COLO829 (cell line): ENCODE results near the gene EPS8L3.
"Not testable (repeated sequence)": the region's sequence is repeated elsewhere in the genome, so short reads cannot be mapped to it uniquely, and the experiment has no call there.

ENCODE experiments used
- DNase-seq: peaks from one replicate; pipeline ENCODE4 v3.0.0; 2012; ENCODE audit warnings: low spot score

Gene EPS8L3

DNA sequence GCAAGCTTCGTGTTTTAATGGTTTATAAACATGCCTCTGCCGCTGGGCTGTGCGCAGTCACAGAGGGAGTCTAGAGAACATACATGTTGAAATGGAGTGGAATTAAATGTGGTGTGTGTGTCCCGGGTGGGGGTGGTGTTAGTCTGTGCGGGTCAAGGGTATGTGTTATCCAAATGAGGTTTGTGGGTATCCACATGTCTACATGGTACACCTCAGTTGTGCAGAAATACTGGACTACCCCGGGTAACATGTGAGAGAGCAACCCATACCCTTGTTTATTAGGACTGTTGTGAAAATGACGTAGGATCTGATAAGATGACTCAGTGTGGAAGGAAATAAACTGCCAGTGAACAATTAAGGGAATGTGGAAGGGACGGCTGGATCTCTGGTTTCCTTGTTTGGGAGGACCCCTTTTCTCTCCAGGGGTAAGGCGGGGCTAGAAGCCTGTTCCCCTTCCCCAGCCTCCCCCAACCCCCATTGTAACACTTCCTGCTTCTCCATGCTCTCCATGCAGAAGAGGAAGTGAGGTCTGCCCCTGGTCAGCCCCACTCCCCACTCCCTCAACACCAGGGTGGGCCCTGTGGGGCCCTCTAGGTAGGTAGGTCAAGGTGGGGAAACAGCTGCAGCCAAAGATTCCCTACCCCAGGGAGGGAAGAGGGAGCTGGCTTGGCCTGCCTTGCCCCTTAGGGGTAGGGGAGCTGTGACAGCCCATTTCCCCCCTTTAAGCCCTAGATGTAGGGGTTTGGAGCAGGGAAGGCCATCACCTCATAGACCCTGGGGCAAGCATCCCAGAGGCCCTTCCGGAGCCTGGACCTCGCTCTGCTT lies 690 bp downstream of the EPS8L3 start:
- DNase-seq = no peak

DNA sequence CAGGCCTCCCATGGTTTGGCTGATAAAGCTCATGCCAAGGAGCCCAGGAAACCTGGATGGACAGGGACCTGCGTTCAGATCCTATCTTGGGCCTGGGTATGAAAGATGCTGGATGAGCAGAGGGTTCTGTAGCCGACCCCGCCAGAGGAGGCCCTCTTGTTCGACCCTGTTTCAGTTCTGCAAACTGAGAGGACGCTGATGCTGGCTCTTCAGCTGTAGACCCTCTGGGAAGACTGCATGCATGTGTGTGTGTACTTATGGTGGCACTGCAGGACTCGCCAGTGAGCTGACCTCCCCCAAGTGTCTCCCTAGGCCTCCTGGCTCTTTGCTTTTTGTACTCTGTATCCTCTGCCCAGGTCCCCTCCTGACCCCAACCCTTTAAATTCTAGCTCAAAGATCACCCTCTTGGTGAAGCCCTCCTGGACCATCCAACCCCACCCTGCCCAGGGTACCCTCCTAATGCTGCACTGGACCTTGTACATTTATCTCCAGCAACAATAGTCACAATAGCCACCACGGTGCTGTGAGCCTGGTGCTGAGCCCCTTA lies 1.6 kb downstream of the EPS8L3 start:
- DNase-seq = no peak

DNA sequence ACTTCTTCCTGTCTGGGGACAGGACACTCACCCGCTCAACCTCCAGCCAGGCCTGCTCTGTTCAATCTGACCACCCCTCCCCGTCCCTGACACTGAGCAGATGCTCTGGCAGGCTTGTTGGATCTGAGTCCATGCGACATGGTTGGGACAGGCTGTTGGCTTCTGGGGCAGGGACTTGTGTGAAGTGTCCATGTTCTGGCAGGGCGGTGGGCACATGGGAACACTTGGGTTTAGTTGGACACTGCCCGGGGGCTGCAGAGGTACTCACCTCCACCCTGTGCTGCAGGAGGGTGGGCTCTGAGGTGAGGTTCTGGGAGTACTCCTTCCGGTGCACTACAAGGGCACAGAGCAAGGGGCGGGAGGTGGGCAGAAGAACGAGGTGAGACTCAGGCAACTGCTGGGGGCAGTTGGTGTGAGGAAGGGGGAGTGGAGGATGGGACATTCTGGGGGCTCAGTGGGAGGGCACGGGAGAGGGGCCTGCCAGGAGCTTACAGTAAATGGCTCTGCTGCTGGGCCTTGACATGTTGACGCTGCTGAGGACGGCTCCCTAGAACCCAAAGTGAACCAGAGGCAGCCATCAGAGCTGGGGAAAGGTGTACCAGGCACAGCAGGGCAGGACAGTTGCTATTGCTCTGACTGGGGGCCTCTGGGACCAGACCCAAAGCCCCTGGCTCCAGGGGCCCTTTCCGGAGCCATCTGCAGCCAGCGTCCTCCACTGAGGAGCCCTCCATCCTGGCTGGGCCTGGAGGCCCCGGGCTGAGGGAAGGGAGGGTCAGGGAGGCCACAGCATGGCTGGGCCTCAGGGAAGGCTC lies 2.3 kb downstream of the EPS8L3 start:
- DNase-seq = no peak

DNA sequence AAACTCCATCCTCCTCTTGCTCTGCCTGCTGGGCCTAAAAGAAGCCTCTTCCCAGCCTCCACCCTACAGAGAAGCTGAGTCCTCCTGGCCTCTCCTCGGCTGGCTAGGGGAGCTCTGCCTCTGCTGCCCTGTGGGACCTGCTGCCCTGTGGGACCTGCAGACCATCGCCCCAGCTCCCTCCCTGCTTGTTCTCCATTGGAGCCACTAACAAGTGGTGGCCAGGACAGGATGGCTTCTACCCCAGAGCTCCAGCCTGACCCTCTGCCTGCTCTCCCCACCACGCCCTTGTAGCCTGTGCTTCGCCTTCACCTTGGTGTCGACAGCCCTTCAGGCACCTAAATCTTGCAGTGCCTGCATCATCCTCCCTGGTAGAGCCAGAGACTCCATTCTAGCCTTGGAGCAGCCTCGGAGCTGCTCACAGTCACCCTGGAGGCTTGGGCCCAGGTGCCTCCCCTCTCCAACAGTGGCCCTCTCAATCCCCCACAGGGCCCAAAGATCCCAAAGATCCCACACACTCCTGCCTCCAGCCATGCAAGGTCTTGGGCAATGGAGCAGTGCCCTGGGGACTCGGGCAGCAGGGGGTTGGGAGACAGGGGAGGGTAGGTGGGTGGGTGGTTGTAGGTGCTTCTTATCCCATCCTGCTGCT lies 3.0 kb downstream of the EPS8L3 start:
- DNase-seq = no peak

DNA sequence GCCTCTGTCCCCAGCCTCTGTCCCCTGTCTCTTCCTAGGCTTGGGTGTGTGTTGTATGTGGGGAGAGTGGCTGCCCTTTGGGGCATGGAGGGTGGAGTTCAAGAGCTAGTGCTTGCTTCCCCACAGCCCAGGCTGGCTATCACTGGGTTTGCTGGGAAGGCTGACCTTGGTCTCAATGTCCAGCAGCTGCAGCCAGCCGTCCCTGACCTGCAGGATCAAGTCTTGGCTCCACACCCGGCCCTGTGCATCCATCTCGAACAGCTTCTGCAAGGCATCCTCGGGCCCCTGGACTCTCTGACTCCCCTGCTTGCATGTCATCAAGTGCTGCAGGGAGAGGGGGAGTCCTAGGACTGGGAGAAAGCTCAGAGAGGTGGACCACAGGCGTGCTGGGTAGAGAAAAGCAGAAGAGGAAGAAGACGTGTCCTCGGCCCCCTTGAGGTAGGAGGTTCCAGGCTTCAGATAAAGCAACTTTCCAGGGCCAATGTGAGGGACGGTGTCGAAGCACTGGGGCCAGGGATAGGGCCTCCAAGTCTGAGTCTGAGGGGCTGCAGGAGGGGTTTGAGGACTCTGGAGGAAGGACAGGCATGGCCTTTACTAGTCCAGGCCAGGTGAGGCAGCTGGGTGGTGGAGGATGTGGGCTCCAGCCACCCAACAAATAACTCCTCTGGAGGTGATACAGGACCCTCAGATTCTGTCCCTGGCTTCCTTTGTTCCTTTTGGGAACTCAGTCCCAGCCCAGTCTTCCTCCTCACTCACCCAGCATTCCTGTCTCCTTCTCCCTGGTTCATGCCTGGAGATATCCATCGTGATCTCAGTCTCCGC lies 4.0 kb downstream of the EPS8L3 start:
- no peak for DNase-seq

DNA sequence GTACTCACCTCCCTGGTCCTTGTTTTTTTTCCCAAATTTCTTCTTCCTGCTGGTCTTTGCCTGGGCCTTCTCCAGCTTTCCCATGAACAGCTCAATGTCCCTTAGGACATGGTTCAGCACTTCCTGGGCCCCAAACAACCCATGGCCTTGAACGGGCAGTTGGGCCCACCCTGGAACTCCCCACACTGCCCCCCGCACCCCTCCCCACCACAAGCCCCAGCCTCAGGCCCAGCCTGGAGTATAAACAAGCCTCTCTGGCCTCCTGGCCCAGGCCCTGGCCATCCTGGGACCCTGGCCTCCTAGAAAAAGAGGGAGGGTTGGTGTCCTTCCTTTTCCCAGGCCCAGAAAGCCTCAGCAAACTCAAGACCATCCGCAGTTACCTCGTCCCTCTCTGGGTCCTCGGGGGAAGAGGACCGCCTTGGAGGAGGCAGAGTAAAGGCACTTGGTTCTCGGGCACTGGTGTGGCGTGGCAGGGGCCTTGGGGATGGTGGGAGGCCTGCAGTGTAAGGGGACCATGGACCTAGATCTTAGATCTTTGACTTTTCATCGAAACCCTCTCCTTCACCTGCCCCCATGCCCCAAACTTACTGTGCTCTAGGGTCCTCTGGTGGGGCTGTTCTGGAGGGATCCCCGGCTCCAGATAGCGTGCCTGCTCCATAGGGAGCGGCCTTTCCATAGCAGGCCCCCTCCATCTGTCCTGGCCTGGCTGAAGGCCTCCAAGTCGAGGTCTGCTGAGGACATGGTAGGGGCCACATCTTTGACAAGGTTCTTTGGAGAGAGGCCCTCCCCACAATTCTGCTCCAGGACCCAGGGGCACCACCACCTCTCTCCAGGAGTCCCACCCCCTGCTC lies 5.6 kb downstream of the EPS8L3 start:
- DNase-seq = no peak

DNA sequence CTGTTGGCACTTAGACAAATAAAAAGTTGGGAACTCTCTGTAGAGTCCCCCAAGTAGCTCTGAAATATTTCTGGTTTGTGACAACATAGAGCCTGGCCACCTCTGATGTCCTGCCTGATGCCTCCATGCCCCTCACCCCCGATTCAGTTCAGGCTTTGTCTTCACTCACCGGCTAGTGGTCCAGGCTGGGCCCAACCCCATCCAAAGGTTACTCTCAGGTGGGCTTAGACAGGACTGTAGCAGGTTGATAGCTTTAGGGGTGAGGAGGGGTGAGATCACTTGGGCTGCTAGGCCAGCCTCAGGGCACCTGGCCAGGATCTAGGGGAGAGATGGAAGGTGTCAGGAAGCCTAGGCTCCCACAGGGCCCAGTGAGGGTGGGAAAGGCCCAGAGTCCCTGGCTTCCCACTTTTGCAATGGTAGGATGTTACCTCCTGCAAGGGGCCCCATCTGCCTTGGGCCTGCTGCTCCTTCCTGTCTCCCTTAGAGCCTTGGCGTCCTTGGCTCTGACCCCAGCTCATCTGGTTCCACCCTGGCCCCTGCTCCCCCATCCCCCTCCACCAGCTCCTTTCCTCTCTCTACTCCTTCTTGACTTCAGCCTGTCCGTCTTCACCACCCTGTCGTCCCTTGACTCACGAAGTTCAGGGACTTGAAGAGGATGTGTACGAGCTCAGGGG lies 6.7 kb downstream of the EPS8L3 start:
- DNase-seq = no peak

DNA sequence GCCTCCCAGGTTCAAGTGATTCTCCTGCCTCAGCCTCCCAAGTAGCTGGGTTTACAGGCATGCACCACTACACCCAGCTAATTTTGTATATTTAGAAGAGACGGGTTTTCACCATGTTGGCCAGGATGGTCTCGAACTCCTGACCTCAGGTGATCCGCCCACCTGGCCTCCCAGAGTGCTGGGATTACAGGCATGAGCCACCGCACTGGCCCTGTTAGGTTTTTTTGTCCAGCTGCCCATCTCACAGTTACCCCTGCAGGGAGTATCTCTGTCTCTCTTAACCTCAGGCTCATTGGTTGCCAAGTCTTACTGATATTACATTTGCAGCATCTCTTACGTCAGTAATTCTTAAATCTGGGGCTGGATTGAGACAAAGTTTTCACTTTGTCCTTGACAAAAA lies 7.4 kb downstream of the EPS8L3 start:
- not testable (repeated sequence) for DNase-seq

DNA sequence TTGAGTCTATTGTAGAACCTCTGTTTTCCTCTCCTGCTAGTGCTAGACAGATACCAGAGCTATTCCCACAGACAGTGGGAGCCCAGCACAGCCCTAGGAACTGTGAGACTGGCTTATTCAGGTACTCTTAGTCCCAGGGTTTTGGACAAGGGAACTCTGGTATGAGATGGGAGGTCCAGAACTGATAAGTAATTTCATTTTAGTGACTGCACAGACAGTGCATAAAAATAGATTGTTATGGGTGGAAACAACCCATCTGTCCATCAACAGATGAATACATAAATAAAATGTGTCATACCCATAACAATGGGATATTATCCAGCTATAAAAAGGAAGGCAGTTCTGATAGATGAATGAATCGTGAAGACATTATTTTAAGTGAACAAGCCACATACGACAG lies 9.0 kb downstream of the EPS8L3 start:
- DNase-seq = no peak

DNA sequence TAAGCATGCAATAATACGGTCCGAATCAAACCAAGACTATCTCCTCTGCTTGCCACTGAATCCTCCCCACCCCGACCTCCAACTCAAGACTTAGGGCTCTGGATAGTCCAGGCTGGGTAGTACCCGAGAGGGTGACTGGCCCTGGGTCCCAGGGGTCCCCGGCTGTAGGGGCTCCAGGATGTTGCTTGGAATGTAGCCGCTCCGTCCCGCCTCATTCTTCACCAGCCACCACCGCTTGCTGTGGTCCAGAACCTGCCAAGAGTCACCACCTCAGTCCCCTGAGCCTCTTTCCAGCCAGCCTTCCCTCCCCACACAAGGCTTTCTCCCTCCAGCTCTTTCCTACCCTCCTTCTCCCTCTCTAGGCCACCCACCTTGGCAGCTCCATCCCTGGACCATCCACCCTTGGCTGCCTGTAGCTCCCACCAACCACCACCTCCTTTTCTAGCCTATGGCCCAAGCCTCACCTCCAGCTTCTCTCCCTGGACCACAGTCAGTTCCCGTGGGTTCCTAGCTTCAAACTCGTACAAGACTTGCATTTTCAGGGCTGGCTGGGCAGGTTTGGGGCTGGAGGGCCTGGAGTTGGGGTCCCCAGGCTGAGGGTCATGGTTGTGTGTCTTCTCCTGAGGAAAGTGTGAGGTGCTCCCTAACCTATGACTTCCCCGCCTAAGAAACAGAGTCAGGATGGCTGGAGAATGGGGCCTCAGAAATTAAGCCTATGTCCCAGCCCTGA lies 12.0 kb downstream of the EPS8L3 start:
- no peak for DNase-seq

DNA sequence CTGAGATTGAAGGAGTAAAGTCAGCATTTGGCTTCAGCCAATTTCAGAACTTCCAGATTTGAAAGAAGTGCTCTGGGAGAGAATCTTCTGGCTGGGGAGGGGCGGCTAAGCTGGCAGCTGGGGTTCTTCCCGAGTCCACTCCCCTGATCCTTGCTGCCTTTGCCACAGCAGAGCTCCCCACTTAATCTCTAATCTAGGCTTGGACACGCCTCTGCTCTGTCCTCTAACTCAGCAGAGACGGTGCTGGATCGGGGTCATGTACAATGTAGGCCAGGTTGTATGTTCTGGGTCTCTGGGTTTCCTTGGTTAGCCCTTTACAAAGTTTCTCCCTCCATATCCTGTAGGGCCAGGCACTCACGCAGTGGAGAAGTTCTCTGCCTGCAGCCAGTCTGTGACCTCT lies 12.8 kb downstream of the EPS8L3 start:
- DNase-seq = no peak

DNA sequence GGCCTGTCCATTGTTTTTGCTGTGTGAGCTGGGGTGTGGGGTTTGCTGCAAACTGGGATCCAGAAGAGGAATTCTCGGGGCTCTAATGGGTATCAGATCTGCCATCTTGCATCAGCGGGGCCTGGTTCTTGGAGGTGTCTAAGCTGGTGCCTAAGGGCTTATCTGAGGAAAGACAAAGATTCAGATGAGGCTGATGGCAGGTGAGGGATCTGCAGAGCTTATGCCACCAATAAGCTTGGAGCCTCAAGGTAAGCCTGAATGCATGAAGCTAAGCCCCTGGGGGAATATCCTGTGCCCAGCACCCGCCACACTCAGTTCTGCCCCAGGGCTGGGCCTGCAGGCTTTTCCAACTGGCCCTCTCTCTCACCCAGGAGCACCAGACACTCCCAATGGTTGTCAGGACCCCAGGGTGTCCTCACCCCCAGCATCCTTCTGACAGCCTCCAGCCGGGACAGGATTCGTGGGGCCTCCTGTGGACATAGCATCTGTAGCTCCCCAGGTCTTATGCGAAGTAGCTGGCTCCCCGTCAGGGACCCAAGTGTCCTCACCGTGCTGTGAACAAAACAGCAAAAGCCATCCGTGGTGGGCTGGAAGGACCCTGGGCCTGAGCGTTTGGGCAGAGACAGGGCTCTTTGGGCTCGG lies 13.4 kb downstream of the EPS8L3 start:
- no peak for DNase-seq

DNA sequence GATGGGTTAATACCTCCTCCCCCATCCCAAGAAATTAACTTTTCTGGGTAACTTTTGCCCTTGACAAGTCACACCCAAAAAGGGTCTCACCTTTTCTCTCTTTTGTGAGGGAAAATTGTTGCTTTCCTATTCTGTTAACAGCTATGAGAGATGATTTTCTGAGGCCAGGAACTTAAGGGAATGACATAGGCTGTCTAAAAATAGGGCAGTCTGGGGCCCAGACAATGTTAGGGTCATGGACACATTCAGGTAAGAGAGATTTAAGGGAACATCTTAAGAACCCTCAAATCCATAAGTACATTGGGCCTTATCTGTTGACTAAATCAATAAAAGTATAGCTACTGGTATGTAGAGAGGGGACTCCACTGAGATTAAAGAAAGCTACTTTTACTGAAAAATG lies 14.5 kb downstream of the EPS8L3 start:
- DNase-seq = no peak

DNA sequence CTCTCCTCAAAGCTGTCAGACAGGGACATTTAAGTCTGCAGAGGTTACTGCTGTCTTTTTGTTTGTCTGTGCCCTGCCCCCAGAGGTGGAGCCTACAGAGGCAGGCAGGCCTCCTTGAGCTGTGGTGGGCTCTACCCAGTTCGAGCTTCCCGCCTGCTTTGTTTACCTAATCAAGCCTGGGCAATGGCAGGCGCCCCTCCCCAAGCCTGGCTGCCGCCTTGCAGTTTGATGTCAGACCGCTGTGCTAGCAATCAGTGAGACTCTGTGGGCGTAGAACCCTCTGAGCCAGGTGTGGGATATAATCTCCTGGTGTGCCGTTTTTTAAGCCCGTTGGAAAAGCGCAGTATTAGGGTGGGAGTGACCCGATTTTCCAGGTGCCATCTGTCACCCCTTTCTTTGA lies 15.4 kb downstream of the EPS8L3 start:
- not testable (repeated sequence) for DNase-seq

DNA sequence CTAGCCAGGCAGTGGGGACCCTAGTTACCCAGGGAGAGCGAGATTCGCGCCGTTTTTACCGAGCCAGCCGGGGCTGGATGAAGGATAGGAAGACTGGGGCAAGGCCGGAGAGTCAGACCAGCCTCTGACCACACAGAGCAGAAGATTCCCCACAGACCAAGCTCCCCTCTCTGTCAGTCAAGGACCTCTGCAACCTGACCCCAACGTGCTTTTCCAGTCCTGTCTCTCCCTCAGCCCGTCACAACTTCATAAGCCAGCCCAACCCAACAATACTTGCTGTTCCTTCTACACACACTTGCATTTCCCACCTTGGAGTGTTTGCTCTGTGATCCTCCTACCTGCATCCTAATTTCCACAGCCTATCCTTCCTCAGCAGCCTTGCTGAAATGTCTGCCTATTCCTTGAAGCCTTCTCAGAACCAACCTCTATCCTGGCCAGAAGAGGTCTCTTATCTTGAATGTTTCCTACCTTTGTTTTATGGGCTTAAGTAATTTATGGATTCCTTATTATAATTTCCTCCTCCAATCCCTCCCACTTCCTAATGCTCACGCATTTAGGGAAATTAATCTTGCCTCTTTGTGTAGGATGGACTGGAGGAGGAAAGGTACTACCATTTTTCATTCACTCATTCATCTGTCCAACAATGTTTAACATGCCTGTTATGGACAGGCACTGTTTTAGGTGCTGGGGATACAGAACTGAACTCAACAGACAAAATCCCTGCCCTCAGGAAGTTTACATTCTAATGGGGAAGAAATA lies 22.9 kb downstream of the EPS8L3 start, which contains the start of gene GSTM3:
GSTM3 (minus strand) TSS at position 424 of the 759 bp plus-strand sequence. CDS start 751 bp downstream, outside the sequence.
- no peak for DNase-seq

DNA sequence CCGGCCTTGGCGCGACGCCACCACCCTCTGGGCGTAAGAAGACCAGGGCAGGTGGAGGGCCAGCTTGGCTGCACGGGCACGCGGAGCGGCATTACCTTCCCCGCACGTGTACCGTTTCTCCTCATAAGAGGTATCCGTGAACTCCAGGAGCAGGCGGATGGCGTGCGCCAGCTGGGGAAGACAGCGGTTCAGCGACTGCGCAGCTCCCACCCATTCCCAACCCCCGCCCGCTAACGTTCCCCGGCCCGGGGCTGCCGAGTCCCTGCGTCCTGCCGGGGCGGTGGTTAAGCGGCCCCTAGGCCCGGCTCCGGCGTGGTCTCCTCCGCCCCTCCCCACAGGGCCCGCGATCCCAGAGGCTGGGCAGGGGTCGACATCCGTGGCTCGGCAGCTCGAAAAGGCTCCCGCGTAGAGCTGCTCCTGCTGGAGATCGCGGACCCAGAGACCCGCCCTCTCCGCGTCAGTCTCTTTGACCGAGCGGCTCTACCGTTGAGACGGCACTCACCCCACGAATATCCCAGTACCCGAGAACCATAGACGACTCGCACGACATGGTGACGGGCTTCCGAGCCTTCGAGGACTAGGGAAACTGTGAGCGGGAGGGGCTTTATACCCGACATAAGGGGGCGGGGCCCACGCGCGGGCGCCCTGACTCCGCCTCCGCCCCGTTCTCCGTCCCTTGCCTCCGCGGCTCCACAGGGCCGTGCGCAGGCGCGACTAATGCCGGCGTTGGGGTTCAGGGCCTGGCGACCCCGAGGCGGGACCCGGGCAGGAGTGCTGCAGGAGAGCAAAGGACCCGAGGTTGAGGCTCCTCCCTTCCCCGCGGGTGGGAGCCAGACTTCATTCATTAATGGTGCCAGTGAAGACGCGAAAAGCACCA lies 23.7 kb downstream of the EPS8L3 start:
- peak; percentile 40 for DNase-seq

DNA sequence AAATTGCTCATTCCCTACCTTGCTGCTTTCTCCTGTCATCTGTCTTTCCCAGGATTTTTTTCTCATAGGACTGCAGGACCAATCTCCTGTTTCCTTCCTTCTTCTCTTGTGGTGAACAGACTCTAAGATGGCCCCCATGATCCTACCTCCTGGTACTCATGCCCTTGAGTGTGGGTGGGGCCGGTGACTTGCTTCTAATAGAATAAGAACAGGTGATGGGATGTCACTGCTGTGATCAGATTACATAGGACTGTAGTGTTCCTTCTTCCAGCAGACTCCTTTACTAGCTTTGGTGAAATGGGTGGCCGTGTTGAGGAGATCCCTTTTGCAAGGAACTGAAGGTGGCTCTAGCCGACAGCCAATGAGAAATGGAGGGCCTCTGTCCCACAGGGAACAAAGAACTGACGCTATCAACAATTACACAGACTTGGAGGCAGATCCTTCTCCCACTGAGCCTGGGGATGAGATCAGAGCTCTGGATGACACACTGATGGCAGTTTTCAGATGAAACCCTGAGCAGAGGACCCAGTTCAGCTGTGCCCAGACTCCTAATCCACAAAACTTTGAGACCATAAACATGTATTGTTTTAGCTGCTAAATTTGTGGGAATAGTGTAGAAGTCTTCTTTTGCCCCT lies 30.4 kb downstream of the EPS8L3 start:
- no peak for DNase-seq
